NCI-H524 (cell line): ENCODE measurements around the gene ATG9A.

ENCODE experiments used
- DNase-seq, 2 experiments: peaks; one replicate each; lab custom pipeline; 2025; lab: John Stamatoyannopoulos, UW

The ATG9A gene

GRCh38 chr2:219252900-219253752 is 23.7 kb upstream of the ATG9A start, which contains the start of gene TUBA4B:
TSS of gene TUBA4B (plus strand) at chr2:219253243. CDS start at chr2:219253408, 165 bp downstream.
- peak; percentile 54 to 78 for DNase-seq

GRCh38 chr2:219252570-219252899 is 23.1 kb upstream of the ATG9A start:
- DNase-seq = peak in 1 of 2 experiments; percentile 61

GRCh38 chr2:219252084-219252483 is 22.6 kb upstream of the ATG9A start:
- no peak for DNase-seq

- no peak for DNase-seq
These were observed 22.2 kb upstream of the ATG9A start for GRCh38 chr2:219251656-219252055.

GRCh38 chr2:219250049-219250781 is 20.8 kb upstream of the ATG9A start:
- no peak for DNase-seq

GRCh38 chr2:219249203-219249980 is 20.0 kb upstream of the ATG9A start:
- peak in 1 of 2 experiments; percentile 35 for DNase-seq

- no peak for DNase-seq
These were observed 19.4 kb upstream of the ATG9A start for GRCh38 chr2:219248845-219249202.

GRCh38 chr2:219247678-219248642 is 18.5 kb upstream of the ATG9A start:
- DNase-seq = no peak

GRCh38 chr2:219246559-219246958 is 17.1 kb upstream of the ATG9A start:
- no peak for DNase-seq

GRCh38 chr2:219245899-219246230 is 16.4 kb upstream of the ATG9A start:
- no peak for DNase-seq

GRCh38 chr2:219245148-219245898 is 15.9 kb upstream of the ATG9A start, which contains the start of the genes GLB1L and STK16:
TSS of gene GLB1L (minus strand) at chr2:219245444. CDS start at chr2:219243573, 1,871 bp downstream.
TSS of gene STK16 (plus strand) at chr2:219245479. CDS start at chr2:219246000, 521 bp downstream.
- DNase-seq = peak; percentile 59 to 85

- no peak for DNase-seq
These were observed 15.3 kb upstream of the ATG9A start for GRCh38 chr2:219244789-219245147.

GRCh38 chr2:219243291-219243761 is 13.9 kb upstream of the ATG9A start:
- no peak for DNase-seq

- DNase-seq = no peak
These were observed 4.9 kb upstream of the ATG9A start for GRCh38 chr2:219234331-219234730.

GRCh38 chr2:219230059-219230540 is 664 bp upstream of the ATG9A start:
- DNase-seq = peak in 1 of 2 experiments; percentile 30

GRCh38 chr2:219228911-219229304 is 528 bp downstream of the ATG9A start:
- no peak for DNase-seq

- DNase-seq = no peak
These were observed 1.2 kb downstream of the ATG9A start for GRCh38 chr2:219228041-219228910.

- DNase-seq = no peak
These were observed 4.1 kb downstream of the ATG9A start for GRCh38 chr2:219225350-219225749.
